H1 (cell line): ENCODE results near the gene NOB1. TPM values are rescaled to one million over a fixed set of nuclear protein-coding genes. Genes with fewer than 3 reads are reported as not detected.

Experiments
- CTCF ChIA-PET: fragments of 300-600 bp; sonication (Branson Sonifier 250); formaldehyde crosslinking; loops from one replicate; lab custom pipeline; 2021; ENCODE audit not compliant: partially characterized antibody; lab: Charles Lee
- POLR2A ChIA-PET: fragments of 300-600 bp; sonication (Branson Sonifier 250); formaldehyde crosslinking; loops from one replicate; lab custom pipeline; 2021; ENCODE audit warnings: inconsistent platforms; ENCODE audit not compliant: partially characterized antibody; lab: Charles Lee
- DNase-seq, 2 experiments: peaks; one replicate each; pipeline versions ENCODE4 v3.0.0 to v3.0.0-alpha.2; 2010 to 2022; ENCODE audit warnings: low spot score in 2 of 2, low read depth in 1 of 2, mixed read lengths in 1 of 2
- FAIRE-seq: peaks from 2 replicates; lab custom pipeline; 2011; peaks lifted over from hg19 to GRCh38; lab: Jason Lieb, UNC
- H2AFZ ChIP-seq: 2 replicates; pipeline ENCODE4 v1.8.1; 2012; ENCODE audit warnings: low read length, inconsistent platforms
- H2AK5ac ChIP-seq: 2 replicates; pipeline ENCODE4 v1.6.1; 2013; ENCODE audit warnings: low read depth, low read length
- H2BK120ac ChIP-seq: replicated peaks from 2 replicates; pipeline ENCODE3; 2013; ENCODE audit warnings: low read depth, low read length, inconsistent platforms
- H2BK12ac ChIP-seq: 2 replicates; pipeline ENCODE4 v1.6.1; 2013; ENCODE audit warnings: low read depth, low read length
- H2BK15ac ChIP-seq: 2 replicates; pipeline ENCODE4 v1.6.1; 2013; ENCODE audit warnings: low read length
- H2BK20ac ChIP-seq: 2 replicates; pipeline ENCODE4 v1.6.1; 2013; ENCODE audit warnings: low read length
- H2BK5ac ChIP-seq: 2 replicates; pipeline ENCODE4 v1.6.1; 2013; ENCODE audit warnings: low read depth, low read length
- H3K14ac ChIP-seq: 2 replicates; pipeline ENCODE4 v1.6.1; 2013; ENCODE audit warnings: inconsistent platforms; ENCODE audit not compliant: insufficient read length
- H3K18ac ChIP-seq: 2 replicates; pipeline ENCODE4 v1.6.1; 2013; ENCODE audit warnings: low read length; ENCODE audit errors: extremely low read depth
- H3K23ac ChIP-seq: 2 replicates; pipeline ENCODE4 v1.6.1; 2013; ENCODE audit warnings: inconsistent platforms; ENCODE audit not compliant: insufficient read length
- H3K23me2 ChIP-seq: 2 replicates; pipeline ENCODE4 v1.6.1; 2013; ENCODE audit warnings: low read depth, low read length
- H3K27ac ChIP-seq: 2 replicates; pipeline ENCODE4 v1.6.1; 2011; ENCODE audit warnings: low read depth, low read length, inconsistent platforms
- H3K27me3 ChIP-seq, 4 experiments: replicated peaks in 1 of 4; 1 replicate in 1 of 4; 2 replicates in 3 of 4; pipeline versions ENCODE4 v1.6.1 to v1.8.1; 2011 to 2013; ENCODE audit warnings: low read length in 3 of 4, mild to moderate bottlenecking in 3 of 4, inconsistent platforms in 2 of 4, mixed read lengths in 2 of 4, moderate library complexity in 1 of 4; ENCODE audit not compliant: control insufficient read depth in 3 of 4, insufficient read depth in 3 of 4; ENCODE audit errors: extremely low read depth in 1 of 4
- H3K36me3 ChIP-seq, 4 experiments: 2 replicates each; pipeline versions ENCODE4 v1.6.1 to v1.8.1; 2011 to 2013; ENCODE audit warnings: mild to moderate bottlenecking in 4 of 4, low read length in 3 of 4, moderate library complexity in 2 of 4, control low read depth in 1 of 4, inconsistent platforms in 1 of 4; ENCODE audit not compliant: insufficient read depth in 4 of 4, control insufficient read depth in 2 of 4
- H3K4ac ChIP-seq: replicated peaks from 2 replicates; pipeline ENCODE3; 2013; ENCODE audit warnings: low read length, low read depth, mixed read lengths, inconsistent platforms; ENCODE audit not compliant: insufficient read length
- H3K4me1 ChIP-seq, 4 experiments: replicated peaks in 1 of 4; 1 replicate in 1 of 4; 2 replicates in 3 of 4; pipeline versions ENCODE4 v1.6.1 to v1.8.1; 2011 to 2013; ENCODE audit warnings: low read length in 3 of 4, inconsistent platforms in 2 of 4, mixed read lengths in 1 of 4; ENCODE audit not compliant: insufficient read depth in 4 of 4, control insufficient read depth in 3 of 4
- H3K4me2 ChIP-seq, 2 experiments: 2 replicates each; pipeline versions ENCODE4 v1.6.1 to v1.8.1; 2011 to 2013; ENCODE audit warnings: low read depth in 2 of 2, low read length in 2 of 2, control low read depth in 1 of 2, inconsistent platforms in 1 of 2, mild to moderate bottlenecking in 1 of 2; ENCODE audit not compliant: insufficient read depth in 1 of 2
- H3K4me3 ChIP-seq, 4 experiments: fragments of 200-600, 300-600 bp in 1 of 4; sonication (generic), shearing (Covaris generic), sonication (Bioruptor Twin) in 1 of 4; 2 replicates each; pipeline versions ENCODE4 v1.5.1 to v1.8.1; 2011 to 2016; ENCODE audit warnings: low read length in 4 of 4, low read depth in 3 of 4, control low read depth in 2 of 4, inconsistent platforms in 2 of 4, mild to moderate bottlenecking in 2 of 4, mixed read lengths in 1 of 4, moderate library complexity in 1 of 4; ENCODE audit not compliant: insufficient read depth in 2 of 4; ENCODE audit errors: extremely low read depth in 1 of 4
- H3K56ac ChIP-seq: replicated peaks from 2 replicates; pipeline ENCODE3; 2013; ENCODE audit warnings: low read depth, mild to moderate bottlenecking, mixed read lengths, low read length, inconsistent platforms; ENCODE audit not compliant: insufficient read length
- H3K79me1 ChIP-seq: 2 replicates; pipeline ENCODE4 v1.6.1; 2013; ENCODE audit warnings: low read depth, low read length, control low read depth
- H3K79me2 ChIP-seq, 2 experiments: 2 replicates each; pipeline versions ENCODE4 v1.6.1 to v1.8.1; 2012 to 2013; ENCODE audit warnings: low read length in 2 of 2, mild to moderate bottlenecking in 2 of 2, inconsistent platforms in 1 of 2; ENCODE audit not compliant: insufficient read depth in 2 of 2, control insufficient read depth in 1 of 2
- H3K9ac ChIP-seq, 4 experiments: replicated peaks in 1 of 4; 1 replicate in 1 of 4; 2 replicates in 3 of 4; pipeline versions ENCODE4 v1.6.1 to v1.8.1; 2011 to 2013; ENCODE audit warnings: low read depth in 3 of 4, low read length in 3 of 4, control low read depth in 2 of 4, mild to moderate bottlenecking in 2 of 4, moderate library complexity in 2 of 4, inconsistent platforms in 1 of 4; ENCODE audit errors: extremely low read depth in 1 of 4
- H3K9me3 ChIP-seq, 2 experiments: 2 replicates each; pipeline versions ENCODE4 v1.6.1 to v1.8.1; 2012 to 2013; ENCODE audit warnings: mild to moderate bottlenecking in 2 of 2, moderate library complexity in 2 of 2, control low read depth in 1 of 2, inconsistent platforms in 1 of 2, low read depth in 1 of 2, low read length in 1 of 2, mixed read lengths in 1 of 2; ENCODE audit not compliant: insufficient read depth in 2 of 2
- H4K20me1 ChIP-seq, 2 experiments: replicated peaks in 1 of 2; 2 replicates each; pipeline versions ENCODE3 to v1.8.1; 2011 to 2013; ENCODE audit warnings: inconsistent platforms in 2 of 2, low read length in 2 of 2, mild to moderate bottlenecking in 1 of 2; ENCODE audit not compliant: insufficient read depth in 2 of 2, control insufficient read depth in 1 of 2
- H4K5ac ChIP-seq: 2 replicates; pipeline ENCODE4 v1.6.1; 2013; ENCODE audit warnings: low read length, low read depth, mixed read lengths, inconsistent platforms; ENCODE audit not compliant: insufficient read length
- H4K8ac ChIP-seq: 2 replicates; pipeline ENCODE4 v1.8.0; 2013; ENCODE audit warnings: mild to moderate bottlenecking, moderate library complexity, low read length, inconsistent platforms; ENCODE audit not compliant: insufficient read depth; ENCODE audit errors: extremely low read depth
- H4K91ac ChIP-seq: replicated peaks from 2 replicates; pipeline ENCODE3; 2013; ENCODE audit warnings: low read length, mixed read lengths, inconsistent platforms; ENCODE audit not compliant: insufficient read length
- BACH1 ChIP-seq: IDR thresholded peaks from 2 replicates; pipeline ENCODE4 v1.6.1; 2012; ENCODE audit warnings: low read length, improper control_type of control experiment
- BCL11A ChIP-seq, 2 experiments: IDR thresholded peaks; one replicate each; pipeline ENCODE4 v1.6.1; 2011; ENCODE audit warnings: low read depth in 2 of 2, low read length in 2 of 2, mild to moderate bottlenecking in 2 of 2
- CBX8 ChIP-seq: fragments of 300-800, 300-1000 bp; sonication (generic); IDR thresholded peaks from 2 replicates; pipeline ENCODE4 v1.7.1; 2016; ENCODE audit warnings: low read depth, low read length, borderline replicate concordance
- EP300 ChIP-seq, 2 experiments: IDR thresholded peaks; 1 replicate in 1 of 2; 2 replicates in 1 of 2; pipeline ENCODE4 v1.6.1; 2011 to 2012; ENCODE audit warnings: low read depth in 2 of 2, low read length in 2 of 2, mild to moderate bottlenecking in 2 of 2, borderline replicate concordance in 1 of 2, inconsistent platforms in 1 of 2, moderate library complexity in 1 of 2
- EZH2 ChIP-seq: fragments of 200-600 bp; sonication (generic); IDR thresholded peaks from 2 replicates; pipeline ENCODE4 v1.7.1; 2012; ENCODE audit warnings: low read depth, mild to moderate bottlenecking, moderate library complexity, low read length, inconsistent platforms; ENCODE audit not compliant: severe bottlenecking
- GABPA ChIP-seq: IDR thresholded peaks from 2 replicates; pipeline ENCODE4 v1.6.1; 2011; ENCODE audit warnings: mild to moderate bottlenecking, low read length, moderate library complexity, borderline replicate concordance; ENCODE audit not compliant: insufficient read depth
- JUN ChIP-seq: IDR thresholded peaks from 2 replicates; pipeline ENCODE4 v1.6.1; 2011; ENCODE audit warnings: low read depth, mild to moderate bottlenecking, improper control_type of control experiment, low read length
- NANOG ChIP-seq: IDR thresholded peaks from 2 replicates; pipeline ENCODE4 v1.6.1; 2011; ENCODE audit warnings: low read length, low read depth, mild to moderate bottlenecking, inconsistent platforms; ENCODE audit not compliant: insufficient read depth, poor library complexity, severe bottlenecking
- SIN3A ChIP-seq, 2 experiments: IDR thresholded peaks in 1 of 2; conservative IDR thresholded peaks in 1 of 2; 2 replicates each; pipeline ENCODE4 v1.6.1; 2011 to 2012; ENCODE audit warnings: low read length in 2 of 2, improper control_type of control experiment in 1 of 2, low read depth in 1 of 2, mild to moderate bottlenecking in 1 of 2
- SUZ12 ChIP-seq: fragments of 200-600 bp; sonication (generic); IDR thresholded peaks from 2 replicates; pipeline ENCODE4 v1.6.1; 2012; ENCODE audit warnings: mild to moderate bottlenecking, inconsistent platforms, low read length, moderate library complexity, mixed read lengths
- TEAD4 ChIP-seq: IDR thresholded peaks from 2 replicates; pipeline ENCODE4 v1.6.1; 2012; ENCODE audit warnings: low read depth, low read length, inconsistent platforms, mixed read lengths
- ZNF274 ChIP-seq: IDR thresholded peaks from 2 replicates; pipeline ENCODE4 v1.7.0; 2012; ENCODE audit warnings: low read length, borderline replicate concordance; ENCODE audit errors: extremely low read depth
- WGBS, 2 experiments: shearing (Covaris generic) in 1 of 2; methylation state at CpG; one replicate each; pipeline versions ENCODE4 v1.1.6 to v1.1.7; 2013 to 2015; ENCODE audit warnings: low lambda C conversion rate in 2 of 2, mixed read lengths in 2 of 2, inconsistent platforms in 1 of 2, low coverage in 1 of 2, missing lambda C conversion rate in 1 of 2; ENCODE audit not compliant: insufficient replicate concordance in 2 of 2, insufficient coverage in 1 of 2, insufficient read length in 1 of 2; ENCODE audit errors: extremely low coverage in 1 of 2, missing lambda C conversion rate in 1 of 2; 5-methylcytosine and 5-hydroxymethylcytosine counted together
- polyA plus RNA-seq, 7 experiments: library from polyadenylated mRNA; depleted of rRNA in 3 of 7; stranded (reverse) in 5 of 7; unstranded in 2 of 7; fragments of >200 nt in 5 of 7; fragments of 200-250 nt in 2 of 7; gene quantifications; 1 replicate in 5 of 7; 2 replicates in 1 of 7; 4 replicates in 1 of 7; pipeline versions ENCODE4 v1.2.1 to v1.2.3, GENCODE V29; 2011 to 2013; ENCODE audit warnings: missing spikeins in 2 of 7, mixed read lengths in 2 of 7
- total RNA-seq: library from RNA; stranded (reverse); fragmentation: NEBNext Ultra II Directional; extraction: Animal tissue kit (Norgen Biotek cat#: 25700); gene quantifications from 2 replicates; pipeline ENCODE4 v1.2.1, GENCODE V29; 2021

Gene NOB1
- total and polyA plus RNA-seq, 2 of the 8 experiments (the other 6 are each of a cell fraction or from before 2014, with no cell fraction given) = 88.2 to 108 TPM

DNA sequence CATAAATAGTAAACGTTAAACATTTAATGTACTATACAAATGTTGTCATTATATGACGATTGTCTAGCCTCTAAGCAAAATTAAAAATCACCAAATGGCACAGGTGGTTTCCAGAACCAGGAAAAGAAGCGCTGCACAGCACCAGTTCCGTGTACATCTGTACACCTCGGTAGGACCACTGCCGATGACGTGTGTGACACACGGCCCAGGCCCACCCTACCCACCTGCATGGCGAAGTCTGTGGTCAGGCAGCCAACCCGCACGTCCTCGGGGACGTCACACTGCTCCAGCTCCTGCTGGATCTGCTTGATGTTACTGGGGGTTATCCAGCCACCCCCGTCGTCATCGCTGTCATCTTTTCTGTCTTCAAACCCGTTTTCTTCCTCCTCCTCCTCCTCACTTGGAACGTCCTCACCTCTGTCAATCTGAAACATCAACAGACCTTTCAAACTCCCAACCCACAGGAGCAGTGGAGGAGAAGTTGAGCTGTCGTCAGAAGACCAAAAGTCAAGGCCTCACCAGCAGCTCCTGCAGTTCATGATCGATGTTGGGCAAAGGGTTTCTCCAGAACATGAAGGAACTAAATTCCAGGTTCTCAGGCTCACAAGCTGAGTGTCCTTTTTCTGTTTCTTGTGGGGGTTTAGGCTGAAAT lies 5.9 kb downstream of the NOB1 start:
- Histone ChIP-seq H3K4me3 (no peak overlapping the region), H3K9me3 (no peaks in the 10 kb centered on the region), H3K56ac (no peak overlapping the region), H3K4ac (no peak overlapping the region), H2BK20ac (no peak overlapping the region), H3K79me2 (peaks cover 6 to 27% of the 10 kb centered on the region in 2 experiments), H3K4me2 (no peak overlapping the region), H3K23me2 (no peaks in the 10 kb centered on the region), H4K91ac (no peak overlapping the region), H2BK12ac (no peak overlapping the region), H4K8ac (no peak overlapping the region), H2BK15ac (no peak overlapping the region), H3K27ac (no peak overlapping the region), H2AK5ac (no peak overlapping the region), H3K4me1 (no peaks in the 10 kb centered on the region), H3K9ac (no peak overlapping the region), H3K79me1 (peaks cover 6% of the 10 kb centered on the region), H4K5ac (no peak overlapping the region), H3K36me3 (peaks cover 50 to 73% (median 63%) of the 10 kb centered on the region in 4 experiments), H3K14ac (no peak overlapping the region), H2BK120ac (no peak overlapping the region), H3K23ac (no peak overlapping the region), H3K18ac (no peak overlapping the region), H4K20me1 (peaks cover 0 to 17% of the 10 kb centered on the region in 2 experiments), H2AFZ (no peak overlapping the region), H2BK5ac (no peak overlapping the region), H3K27me3 (no peaks in the 10 kb centered on the region)
- FAIRE-seq = no peak
- ChIA-PET POLR2A (interaction anchor here (0.9 kb wide), 1 partner anchor 45 kb away, joined by 3 read pairs; no protein-coding TSS in a partner anchor), CTCF (interaction anchor here (1.5 kb wide), 1 partner anchor 27 kb away, joined by 3 read pairs; no protein-coding TSS in a partner anchor)
- no peak for DNase-seq
- 88% methylated on average over 20 of the region's 20 CpGs; no CpG with 5 or more reads in 1 of the 2 experiments for WGBS, 2 experiments
- TF ChIP-seq EP300 (IDR thresholded peaks at IDR 0.05; ENCODE audit: borderline replicate concordance in 1 of 2, low read depth in 2 of 2, low read length in 2 of 2) (no peak), CBX8 (no peak), SUZ12 (no peak), BCL11A (IDR thresholded peaks at IDR 0.05; ENCODE audit: low read depth in 2 of 2, low read length in 2 of 2) (no peak), ZNF274 (no peak), BACH1 (no peak), NANOG (no peak), SIN3A (conservative IDR thresholded peaks at IDR 0.05 in 1 of 2, IDR thresholded peaks at IDR 0.05 in 1 of 2; ENCODE audit: low read depth in 1 of 2, low read length in 2 of 2) (no peak), EZH2 (no peak), GABPA (no peak), TEAD4 (no peak), JUN (no peak)
